Activated naive CD4-positive, alpha-beta T cell treated with anti-CD3 and anti-CD28 coated beads, Interleukin-2, amount 50 U/mL, for 16 hours (primary cell): ENCODE data around the gene TCF12.

ENCODE experiments used
- DNase-seq: peaks from one replicate; pipeline ENCODE4 v3.0.0-alpha.2; 2020

TCF12 gene

DNA sequence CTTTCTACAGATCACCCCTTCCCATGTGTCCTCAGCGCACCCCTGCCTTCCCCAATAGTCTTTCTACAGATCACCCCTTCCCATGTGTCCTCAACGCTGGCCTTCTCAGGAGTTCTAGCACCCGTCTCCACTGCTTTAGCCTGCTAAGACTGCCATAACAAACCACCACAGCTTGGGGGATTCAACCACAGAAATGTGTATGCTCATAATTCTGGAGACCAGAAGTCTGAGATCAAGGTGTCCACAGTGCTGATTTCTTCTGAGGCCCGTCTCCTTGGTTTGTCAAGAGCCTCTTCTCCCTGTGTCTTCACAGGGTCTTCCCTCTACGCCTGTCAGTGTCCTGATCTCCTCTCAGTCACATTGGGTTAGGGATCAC is 389.7 kb downstream of the TCF12 start:
- DNase-seq, result no peak

DNA sequence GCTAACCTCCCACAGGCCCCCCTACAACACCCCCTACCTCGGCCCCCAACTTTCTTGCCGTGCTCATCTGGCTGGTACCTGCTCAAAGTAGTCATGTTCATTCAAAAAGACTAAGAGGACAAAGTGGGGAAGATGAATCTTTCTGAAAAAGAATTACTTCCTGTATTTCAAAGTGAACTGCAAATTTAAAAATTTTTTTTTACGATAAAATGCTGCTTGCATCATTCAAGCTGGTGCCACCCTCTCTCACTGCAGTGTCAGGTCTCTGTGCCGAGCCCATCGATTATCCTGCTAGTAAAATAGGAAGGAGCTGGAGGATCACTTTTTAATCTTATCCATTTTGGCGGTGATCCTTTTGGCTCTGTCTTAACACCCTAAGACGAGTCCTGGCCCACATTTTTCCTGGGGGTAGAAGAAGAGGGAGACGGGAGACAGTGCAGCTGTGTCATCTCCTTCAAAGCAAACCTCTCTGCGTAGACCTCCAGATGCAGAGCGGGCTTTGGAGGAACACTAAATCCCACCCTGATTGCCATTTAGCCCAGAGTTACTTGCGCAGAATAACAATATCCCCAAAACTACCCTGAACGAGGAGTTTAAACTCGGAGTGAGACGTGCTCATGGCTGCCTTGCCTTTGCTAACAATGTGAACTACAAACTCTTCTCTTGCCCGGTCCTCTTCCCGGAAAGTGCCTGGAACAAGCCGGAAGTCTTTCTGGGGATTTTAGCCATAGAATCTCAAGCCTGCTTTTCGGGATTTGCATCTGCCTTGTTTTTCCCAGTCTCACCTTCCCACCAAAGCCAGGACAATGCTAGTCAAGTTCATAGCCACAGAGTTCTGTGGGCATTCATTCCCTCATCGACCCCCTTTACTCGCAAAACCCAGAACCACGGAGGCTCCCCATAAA is 391.7 kb downstream of the TCF12 start:
- no peak for DNase-seq

DNA sequence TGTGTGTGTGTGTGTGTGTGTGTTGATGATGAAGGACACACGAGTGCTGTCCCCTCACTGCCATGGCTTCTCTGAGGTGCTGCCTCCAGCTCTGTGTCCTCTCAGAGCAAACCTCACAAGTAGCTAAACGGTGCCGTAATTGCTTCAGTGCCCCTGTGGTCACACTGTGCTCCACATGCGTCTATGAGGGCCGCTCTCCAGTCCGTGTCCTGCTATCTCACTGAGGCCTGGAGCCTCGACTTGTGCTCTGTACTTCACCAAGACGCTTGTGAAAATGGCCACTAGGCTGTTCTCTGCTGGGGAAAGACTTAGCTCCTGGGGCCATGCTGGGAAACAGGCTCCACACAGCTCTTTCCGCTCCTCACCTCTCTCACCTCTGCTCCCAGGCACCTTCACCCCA is 392.4 kb downstream of the TCF12 start:
- no peak for DNase-seq

DNA sequence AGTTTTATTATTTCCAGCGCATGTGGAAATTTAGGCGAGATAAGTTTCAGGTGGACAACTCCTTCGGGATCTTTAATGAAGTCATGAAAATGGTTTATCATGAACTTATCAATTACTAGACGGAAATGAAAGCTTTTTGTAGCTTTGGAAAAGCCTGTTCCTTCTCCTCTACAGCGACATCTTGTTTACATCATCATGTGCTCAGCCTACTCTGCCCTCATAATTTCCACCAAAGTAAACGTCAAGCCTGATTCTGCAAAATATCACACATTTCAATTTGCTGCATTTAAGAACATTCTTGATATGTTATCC is 393.5 kb downstream of the TCF12 start:
- DNase-seq, result no peak

DNA sequence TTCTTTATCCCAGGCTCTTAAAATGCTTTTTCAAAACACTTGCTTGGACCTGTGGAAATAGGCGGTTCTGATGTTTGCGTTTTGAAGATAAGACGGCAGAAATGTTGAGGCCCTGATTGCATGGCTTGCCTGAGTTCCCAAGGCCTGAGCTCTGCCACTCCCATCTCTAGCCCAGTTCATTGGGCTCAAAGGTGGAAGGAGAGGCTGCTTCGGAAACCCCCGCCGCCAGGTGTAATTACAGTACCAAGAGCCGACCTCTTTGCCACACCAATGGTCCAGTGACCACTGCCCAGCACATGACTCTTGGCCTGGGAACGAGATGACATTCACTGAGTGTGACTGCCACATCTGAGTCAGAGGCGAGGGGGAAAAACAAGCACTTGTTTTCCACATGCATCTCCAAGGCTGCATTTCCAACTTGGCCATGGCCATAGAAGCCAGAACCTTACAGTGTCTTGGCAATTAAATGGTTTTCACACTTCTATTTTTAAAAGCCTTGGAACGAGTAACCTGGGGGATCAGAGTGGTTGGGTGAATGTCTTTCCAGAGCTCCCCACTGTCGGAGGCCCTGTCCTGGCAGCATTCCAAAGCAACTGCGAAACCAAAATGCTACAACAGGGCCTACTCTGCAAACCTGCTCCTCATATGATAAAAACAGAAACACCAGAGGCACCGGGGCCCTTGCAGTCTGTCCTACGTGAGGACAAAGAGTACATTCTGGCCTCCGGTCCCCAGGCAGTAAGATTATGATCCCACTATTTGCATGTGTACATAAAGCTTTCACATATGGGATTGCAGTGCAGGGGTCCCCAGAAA is 394.1 kb downstream of the TCF12 start:
- DNase-seq, result no peak

DNA sequence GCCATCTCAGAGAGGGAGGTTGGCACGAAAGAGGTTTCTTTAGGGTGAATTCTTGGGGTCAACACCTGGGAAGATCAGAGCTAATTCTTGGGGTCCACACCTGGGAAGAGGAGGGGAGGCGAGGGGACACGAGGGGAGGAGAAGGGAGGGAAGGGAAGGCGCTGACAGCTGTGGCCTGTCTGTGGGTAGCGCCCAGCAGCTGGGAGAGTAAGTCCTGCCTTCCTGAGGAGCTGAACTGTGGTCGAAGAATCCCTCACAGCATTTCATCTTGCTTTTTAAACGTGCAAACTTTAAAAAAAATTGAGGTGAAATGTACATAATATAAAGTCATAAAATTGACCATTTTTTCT is 394.7 kb downstream of the TCF12 start:
- DNase-seq, result no peak

DNA sequence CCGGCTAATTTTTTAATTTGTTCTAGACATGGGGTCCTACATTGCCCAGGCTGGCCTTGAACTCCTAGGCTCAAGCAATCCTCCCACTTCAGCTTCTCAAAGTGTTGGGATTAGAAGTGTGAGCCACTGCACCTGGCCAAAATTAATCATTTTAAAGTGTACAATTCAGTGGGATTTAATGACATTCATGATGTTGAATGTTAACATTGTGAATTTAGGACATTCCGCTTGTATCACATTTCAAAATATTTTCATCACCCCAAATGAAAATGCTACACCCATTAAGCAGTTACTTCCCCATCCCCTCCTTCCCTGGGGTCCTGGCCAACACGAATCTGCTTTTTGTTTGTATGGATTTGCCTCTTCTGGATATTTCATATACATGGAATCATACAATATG is 395.8 kb downstream of the TCF12 start:
- DNase-seq, result no peak

DNA sequence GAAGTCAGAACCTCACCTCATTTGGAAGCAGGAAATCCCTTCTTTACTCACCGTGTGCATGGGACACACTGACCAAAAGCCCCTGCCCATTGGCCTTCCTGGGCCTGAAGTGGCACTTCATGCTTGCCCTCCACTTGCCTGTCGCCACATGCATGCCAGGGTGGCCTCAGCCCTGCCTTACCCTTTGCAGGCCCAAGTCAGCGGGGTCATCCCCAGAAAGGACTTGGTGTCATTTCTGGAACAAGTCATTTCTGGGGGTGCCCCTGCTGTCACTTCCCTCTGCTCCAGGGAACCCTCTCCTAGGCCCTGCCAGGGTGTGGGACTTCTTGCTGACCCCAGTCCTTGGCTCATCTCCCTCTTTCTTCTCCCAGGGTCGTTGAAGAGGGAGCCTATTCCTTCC is 398.0 kb downstream of the TCF12 start:
- no peak for DNase-seq

DNA sequence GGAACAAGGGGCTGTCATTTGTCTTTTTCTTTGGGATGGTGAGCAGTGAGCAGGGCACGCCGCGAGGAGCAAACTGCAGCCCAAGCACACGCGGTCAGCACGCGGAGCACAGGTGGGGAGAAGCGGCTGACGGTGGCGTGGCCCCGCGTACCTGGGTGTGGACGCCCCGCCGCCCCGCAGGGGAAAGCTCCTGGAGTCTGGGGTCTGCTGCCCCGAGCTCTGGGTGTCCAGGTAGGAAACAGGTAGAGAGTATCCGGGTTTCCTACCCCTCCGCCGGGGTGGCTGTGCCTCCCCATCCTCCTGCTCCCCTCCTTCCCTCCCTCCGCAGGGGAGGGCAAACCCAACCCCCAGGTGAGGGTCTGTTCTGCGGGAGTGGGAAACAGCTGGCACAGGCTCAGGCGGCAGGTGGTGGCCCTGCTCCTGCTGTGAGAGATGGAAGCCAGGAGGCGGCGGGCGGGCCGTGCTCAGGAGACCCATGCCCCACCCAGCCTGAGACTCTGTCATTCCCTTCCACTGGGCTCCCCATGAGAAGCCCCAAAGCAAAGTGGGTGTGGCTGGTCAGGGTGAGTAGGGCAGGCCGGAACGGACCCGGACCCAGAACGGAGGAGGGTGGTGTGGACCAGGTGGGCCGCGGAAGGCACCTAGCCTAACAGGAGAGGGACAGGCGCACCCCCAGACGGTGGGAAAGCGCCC is 400.9 kb downstream of the TCF12 start:
- no peak for DNase-seq

DNA sequence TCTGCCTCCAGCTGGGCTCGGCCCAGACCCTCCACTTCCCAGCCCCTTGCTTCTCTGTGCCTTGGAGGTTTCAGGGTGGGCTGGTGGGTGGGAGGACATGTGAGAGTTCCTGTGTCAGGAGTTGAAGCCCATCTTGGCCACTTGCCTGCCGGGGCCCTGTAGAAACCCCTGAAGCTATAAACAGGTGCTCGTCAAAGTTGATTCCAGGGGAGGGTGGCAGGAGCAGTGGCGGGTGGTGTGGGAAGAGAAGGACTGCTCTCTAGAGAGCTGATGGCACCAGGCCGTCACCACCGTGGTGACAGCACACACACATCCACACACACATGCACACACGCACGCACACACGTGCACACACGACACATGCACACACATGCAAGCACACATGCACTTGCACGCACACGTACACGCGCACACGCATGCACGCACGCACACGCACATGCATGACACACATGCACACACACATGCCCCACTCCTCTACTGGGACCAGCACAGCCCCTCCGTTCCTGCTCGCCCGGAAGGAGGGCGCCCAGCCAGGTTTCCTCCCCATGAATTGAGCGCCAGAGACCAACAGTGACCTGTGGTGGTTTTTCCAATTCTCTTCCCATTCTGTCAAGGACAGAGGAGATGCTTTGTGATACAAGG is 401.6 kb downstream of the TCF12 start:
- DNase-seq, result no peak

DNA sequence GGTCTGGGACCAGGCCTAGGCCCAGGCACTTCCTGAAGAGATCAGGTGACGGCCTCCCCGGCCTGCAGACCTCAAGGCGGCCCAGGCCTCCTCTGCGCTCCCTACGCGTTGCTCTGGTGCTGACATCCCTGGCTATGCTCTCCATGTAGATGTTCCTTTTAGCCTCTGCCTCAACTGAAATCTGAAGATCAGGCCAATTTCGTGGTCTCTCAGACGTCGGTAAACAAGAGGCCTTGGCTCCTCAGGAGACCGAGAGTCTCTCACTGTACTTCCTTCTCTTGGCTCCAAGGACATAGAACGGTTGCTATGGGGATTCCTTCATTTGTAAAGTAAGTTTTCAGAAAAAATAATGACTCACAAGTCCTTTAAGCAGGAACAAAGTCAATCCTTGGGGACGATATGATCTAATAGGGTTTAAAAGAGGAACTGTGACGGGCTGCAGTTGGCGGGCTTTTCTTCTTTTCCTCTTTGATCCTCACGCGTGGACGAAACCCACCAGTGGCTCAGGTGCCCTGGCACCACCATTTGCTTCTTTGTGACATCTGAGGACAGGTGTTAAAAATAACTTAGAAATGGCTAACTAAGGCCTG is 402.3 kb downstream of the TCF12 start:
- no peak for DNase-seq

DNA sequence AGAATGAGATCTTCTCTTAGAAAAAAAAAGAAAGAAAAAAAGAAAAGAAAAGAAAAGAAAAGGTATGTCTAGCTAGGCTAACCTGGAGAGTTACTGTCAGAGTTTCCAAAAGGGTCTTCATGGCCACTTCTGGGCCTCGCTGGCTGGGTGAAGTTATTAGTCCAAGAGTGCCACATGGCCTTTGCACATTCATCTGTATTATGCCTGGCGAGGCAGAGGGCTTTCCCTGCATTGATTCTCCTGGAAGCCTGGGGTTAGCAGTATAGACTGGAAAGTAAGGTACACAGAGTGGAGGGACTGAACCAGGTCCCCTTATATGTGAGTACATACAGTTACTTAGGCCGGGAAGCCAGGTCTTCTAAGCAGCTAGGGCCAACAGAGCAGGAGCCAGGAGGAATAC is 403.0 kb downstream of the TCF12 start:
- DNase-seq, result no peak

DNA sequence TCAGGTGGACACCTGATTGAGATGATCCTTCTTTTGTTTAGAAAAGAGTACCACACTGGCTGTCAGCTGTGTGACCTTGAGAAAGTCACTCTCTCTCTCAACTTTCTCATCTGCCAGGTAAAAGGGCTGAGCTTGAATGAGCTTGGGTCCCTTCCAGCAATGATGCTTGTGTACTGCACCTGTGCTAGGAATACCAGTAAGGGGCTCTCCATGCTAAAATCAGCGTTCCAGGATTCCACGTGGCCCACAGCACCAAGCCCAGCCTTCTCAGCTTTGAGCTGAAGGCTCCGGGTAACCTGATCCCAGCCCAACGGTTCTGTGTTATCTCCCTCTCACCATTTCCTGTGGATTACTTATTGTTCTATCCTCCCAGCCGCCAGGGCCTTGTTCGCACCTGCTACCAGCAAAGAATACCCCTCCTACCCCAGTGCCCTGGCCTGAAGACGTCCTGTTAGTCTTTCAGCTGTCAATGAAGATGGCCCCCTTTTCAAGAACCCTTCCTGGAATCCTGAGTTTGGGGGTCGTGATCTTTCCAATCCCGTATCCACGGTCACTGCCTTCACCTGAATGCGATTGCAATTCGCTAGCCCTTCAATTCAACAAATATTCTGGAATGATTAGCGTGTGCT is 403.6 kb downstream of the TCF12 start:
- no peak for DNase-seq

DNA sequence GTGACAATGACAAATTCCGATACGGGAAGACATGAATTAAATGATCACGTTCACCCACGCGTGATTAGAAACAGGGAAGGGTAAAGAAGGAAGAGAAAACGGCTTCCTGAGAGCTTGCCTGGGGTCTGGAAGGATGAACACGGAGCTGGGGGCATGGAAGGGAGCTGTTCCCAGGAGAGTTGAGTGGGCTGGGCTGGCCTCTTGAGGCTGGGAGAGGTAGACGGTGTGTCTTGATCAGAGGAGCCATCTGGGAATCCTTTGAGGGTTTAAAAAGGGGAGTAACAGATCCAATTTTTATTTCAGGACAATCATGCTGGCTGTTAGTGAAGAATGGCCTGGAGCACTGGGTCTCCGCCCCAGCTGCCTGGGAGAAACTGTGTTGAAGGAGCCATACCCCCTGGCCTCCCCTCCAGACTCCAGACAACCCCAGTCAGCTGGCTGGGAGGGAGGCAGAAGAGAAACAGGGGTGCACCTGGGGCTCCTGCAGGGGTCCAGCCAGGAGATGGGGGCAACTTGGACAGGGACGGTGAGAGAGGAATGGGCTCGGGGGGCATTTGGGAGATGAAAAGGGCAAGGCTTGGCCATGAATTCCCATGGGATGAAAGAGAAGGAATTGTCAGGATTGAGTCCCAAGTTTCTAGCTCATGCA is 404.3 kb downstream of the TCF12 start:
- DNase-seq, result no peak

DNA sequence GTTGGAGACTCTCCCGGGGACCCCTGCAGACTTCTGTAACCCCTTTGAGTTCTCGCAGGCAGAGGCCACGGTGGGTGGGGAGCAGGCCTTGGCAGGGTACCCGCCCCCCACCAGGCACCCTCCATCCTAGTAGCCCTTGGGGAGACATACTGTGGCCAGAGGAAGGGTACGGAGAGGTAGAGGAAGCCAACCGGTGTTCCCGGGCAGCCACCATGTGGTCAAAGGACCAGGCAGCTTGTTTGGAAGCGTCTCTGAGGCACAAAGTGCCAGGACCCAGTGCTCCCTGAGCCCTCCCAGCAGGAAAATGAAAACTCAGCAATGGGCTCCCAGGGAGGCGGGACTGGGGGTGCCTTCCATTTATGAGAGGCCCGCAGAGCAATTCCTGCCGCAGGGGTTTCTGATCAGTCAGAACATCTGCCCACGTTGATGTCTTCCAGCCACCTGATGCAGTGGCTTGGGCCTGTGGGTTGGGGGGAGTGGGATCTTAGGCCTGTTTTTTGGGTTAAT is 404.9 kb downstream of the TCF12 start:
- no peak for DNase-seq

DNA sequence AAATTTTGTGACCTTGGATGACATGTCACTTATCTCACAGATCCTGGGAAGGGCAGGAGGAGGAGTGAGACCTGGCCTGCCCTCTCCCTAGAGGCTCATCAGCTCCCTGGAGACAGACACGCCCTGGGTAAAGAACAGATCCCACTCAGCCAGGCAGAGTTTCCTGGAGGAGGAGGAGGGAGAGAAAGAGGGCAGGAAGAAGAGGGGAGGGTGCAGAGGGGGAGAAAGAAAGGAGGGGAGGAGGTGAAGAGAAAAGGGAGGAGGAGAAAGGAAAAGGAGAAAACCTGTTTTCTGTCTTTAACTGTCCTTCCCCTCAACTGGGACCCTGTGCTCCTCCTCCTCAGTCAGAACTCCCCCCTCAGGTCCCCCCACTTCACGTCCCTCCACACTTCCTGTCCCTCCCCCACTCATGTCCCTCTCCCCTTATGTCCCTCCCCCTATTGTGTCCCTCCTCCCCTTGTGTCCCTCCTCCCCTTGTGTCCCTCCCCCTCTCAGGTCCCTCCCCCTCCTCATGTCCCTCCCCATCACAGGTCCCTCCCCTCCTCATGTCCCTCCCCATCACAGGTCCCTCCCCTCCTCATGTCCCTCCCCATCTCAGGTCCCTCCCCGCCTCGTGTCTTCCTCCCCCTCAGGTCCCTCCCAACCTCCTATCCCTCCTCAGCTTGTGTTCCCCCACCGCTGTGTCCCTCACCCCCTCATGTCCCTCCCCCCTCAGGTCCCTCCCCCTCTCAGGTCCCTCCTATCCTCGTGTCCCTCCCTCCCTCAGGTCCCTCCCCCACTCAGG is 405.6 kb downstream of the TCF12 start:
- no peak for DNase-seq

DNA sequence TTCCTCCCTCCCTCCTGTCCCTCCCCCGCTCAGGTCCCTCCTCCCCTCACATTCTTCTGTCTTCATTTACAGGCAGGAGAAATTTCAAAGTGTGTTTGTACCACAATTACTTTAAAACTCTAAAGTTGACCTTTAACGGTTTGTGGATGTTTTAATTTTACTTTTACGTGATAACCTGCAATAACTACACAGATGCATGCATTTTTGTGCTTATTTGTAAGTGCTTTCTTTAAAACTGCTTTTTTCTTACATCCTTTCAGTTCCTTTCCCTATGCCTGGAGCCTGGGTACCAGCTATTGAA is 406.1 kb downstream of the TCF12 start:
- DNase-seq, result no peak

DNA sequence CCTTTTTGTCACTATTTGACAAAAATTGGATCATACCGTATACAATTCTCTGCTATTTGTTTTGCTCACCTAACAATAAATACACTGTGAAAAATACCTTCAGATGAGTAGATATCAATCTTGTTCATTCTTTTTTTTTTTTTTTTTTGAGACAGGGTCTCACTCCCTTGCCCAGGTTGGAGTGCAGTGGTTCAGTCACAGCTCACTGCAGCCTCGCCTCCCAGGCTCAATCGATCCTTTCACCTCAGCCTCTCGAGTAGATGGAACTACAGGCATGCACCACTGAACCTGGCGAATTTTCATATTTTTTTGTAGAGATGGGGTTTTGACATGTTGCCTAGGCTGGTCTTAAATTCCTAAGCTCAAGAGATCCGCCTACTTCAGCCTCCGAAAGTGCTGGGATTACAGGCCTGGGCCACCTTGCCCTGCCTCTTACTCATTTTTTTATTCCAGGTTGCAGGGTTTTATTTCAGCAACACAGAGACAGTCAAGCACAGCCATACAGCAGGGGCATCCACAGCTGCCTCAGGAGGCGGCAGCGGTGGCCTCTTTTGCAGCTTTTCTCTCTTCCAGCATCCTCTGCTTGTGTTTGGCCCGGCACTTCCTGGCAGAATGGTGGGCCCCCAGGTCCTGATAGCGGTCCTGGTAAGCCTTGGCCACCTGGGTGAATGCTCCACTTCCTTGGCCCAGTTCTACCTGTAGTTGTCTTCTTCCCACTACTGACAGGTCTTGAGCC is 406.7 kb downstream of the TCF12 start:
- no peak for DNase-seq

DNA sequence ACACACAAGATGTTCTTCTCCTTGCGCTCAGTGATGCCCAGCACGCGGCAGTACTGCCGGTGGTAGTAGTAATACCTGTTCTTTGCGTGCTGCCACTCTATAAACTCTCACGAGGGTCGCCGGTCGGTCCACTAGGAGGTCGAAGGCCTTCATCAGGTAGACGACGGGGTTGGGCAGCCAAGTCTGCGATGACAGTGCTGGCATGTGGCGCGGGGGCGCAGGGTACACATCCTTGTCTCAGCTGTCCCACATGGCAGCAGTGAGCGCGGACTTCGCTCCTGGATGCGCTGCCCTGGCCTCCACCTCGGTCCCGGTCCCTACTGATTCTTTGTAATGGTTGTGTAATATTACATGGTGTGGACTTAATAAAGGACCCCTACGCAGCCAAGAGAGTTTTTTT is 407.8 kb downstream of the TCF12 start:
- DNase-seq, result no peak

DNA sequence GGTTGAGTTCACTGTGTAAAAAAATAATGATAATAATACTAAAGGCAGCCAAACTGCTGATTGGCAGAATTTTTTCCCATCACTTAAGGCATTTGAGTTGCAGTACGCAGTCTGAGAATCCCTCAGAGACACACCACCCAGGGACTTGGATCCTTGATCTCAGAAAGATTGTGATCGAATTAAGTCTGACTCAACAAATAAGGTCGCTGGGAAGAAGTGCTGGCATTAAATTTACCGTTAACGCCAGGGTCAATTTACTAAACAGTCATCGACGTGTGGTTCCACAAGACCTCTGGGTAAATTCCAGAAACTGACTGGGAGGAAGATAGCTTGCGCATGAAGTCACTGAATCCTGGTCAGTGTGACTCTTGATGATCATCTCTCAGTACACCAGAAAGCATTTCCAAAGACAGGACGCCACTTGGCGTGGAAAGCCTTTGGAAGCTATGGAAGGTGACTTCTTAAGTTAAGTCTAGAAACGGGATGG is 409.6 kb downstream of the TCF12 start:
- no peak for DNase-seq
